ENCODE data around the gene SRP68. TPM values are rescaled to one million over a fixed set of nuclear protein-coding genes. Genes with fewer than 3 reads are reported as not detected.
A peak's percentile ranks its signal among the peaks of the same experiment; 100 is the strongest.

The SRP68 gene
- total and polyA plus RNA-seq, 9 of the 15 experiments (the other 6 are each of a cell fraction or from before 2014, with no cell fraction given) = 29.4 to 92.6 (median 36.2) TPM

- no peak for FAIRE-seq
- no peak overlapping the region for H3K4me3 ChIP-seq
- no peak for TF ChIP-seq POLR2G (IDR thresholded peaks at IDR 0.05; ENCODE audit: low read depth, low read length)
- TF ChIP-seq ZNF239 (CRISPR knock-in tag; IDR thresholded peaks at IDR 0.05) = no peak
- no peak for TF ChIP-seq ZBTB9 (CRISPR knock-in tag; IDR thresholded peaks at IDR 0.05)
- TF ChIP-seq SMAD2 (IDR thresholded peaks at IDR 0.05; ENCODE audit: low read depth, low read length) = no peak
- no peak for TF ChIP-seq XRCC3 (IDR thresholded peaks at IDR 0.05)
- no peak for TF ChIP-seq ZBTB1 (CRISPR knock-in tag; IDR thresholded peaks at IDR 0.05; ENCODE audit: borderline replicate concordance, low read depth)
- no peak for TF ChIP-seq ZNF12 (CRISPR knock-in tag; IDR thresholded peaks at IDR 0.05)
- no peak for TF ChIP-seq ETV1 (tag; conservative IDR thresholded peaks at IDR 0.05; ENCODE audit: low read depth)
- no peak for TF ChIP-seq ZNF384 (IDR thresholded peaks at IDR 0.05; ENCODE audit: low read depth, low read length)
- peaks cover 12 to 15% of the 10 kb centered on the region in 2 experiments for H3K4me1 ChIP-seq (replicated peaks in 1 of 2; ENCODE audit: control insufficient read depth in 2 of 2, insufficient read depth in 2 of 2, low read length in 2 of 2)
- BruUV-seq (replicated peaks) = no TSS peak
- ATAC-seq = no peak
- no peak overlapping the region for H3K27ac ChIP-seq (ENCODE audit: extremely low read depth, low read depth, low read length)
- H3K27me3 ChIP-seq (ENCODE audit: control insufficient read depth in 2 of 2, insufficient read depth in 2 of 2, low read length in 2 of 2) = no peaks in the 10 kb centered on the region
- ChIA-PET POLR2A (interaction anchor here (0.7 to 1.6 kb wide), 4 partner anchors 11 to 175 kb away, joined by 3 to 4 read pairs (median 4); no protein-coding TSS in a partner anchor), CTCF (ENCODE audit: low intra/inter-chr PET ratio) (interaction anchor here (0.6 kb wide), 1 partner anchor 18 kb away, joined by 5 read pairs; no protein-coding TSS in a partner anchor)
- intact Hi-C loops (cut with micrococcal nuclease) (no loop called here), in situ Hi-C loops (cut with MboI) (no loop called here)
- peaks cover 11% of the 10 kb centered on the region for H3K79me2 ChIP-seq (ENCODE audit: control insufficient read depth, insufficient read depth, low read length)
- no peak for DNase-seq (ENCODE audit: extremely low read depth in 1 of 4, low spot score in 3 of 4)
- H2AFZ ChIP-seq (ENCODE audit: low read depth, low read length) = peak overlapping the region; percentile 70
- H3K36me3 ChIP-seq (ENCODE audit: control insufficient read depth, insufficient read depth, low read length) = peaks cover 6% of the 10 kb centered on the region; the same call in 2 of the 3 replicates
- H3K9me3 ChIP-seq (replicated peaks; ENCODE audit: control insufficient read depth, insufficient read depth, low read depth, low read length) = no peaks in the 10 kb centered on the region
- peaks cover 2% of the 10 kb centered on the region for H3K9me1 ChIP-seq (ENCODE audit: control insufficient read depth, insufficient read depth, low read length)
- no peak overlapping the region for H3K9ac ChIP-seq (ENCODE audit: insufficient read depth in 1 of 2, low read depth in 2 of 2, low read length in 2 of 2)
- 47% methylated on average over 3 of the region's 3 CpGs for WGBS (ENCODE audit: insufficient coverage, low coverage, missing lambda C conversion rate)
- H4K20me1 ChIP-seq (replicated peaks; ENCODE audit: control insufficient read depth, insufficient read depth, low read length) = no peaks in the 10 kb centered on the region
- no peak overlapping the region for H3K4me2 ChIP-seq (ENCODE audit: insufficient read depth, low read length)
These were observed 34.4 kb upstream of the SRP68 start for GRCh38 chr17:76106703-76107102.
